GM10266 (cell line): ENCODE measurements around the gene IGFBP4.

Source experiments
- DNase-seq: peaks from one replicate; pipeline ENCODE4 v3.0.0; 2012; ENCODE audit errors: extremely low spot score
- CTCF ChIP-seq: IDR thresholded peaks from 2 replicates; pipeline ENCODE4 v1.5.1; 2012; ENCODE audit warnings: mild to moderate bottlenecking, low read depth; ENCODE audit not compliant: control insufficient read depth, insufficient read depth; ENCODE audit errors: missing control alignments

IGFBP4 gene

DNA sequence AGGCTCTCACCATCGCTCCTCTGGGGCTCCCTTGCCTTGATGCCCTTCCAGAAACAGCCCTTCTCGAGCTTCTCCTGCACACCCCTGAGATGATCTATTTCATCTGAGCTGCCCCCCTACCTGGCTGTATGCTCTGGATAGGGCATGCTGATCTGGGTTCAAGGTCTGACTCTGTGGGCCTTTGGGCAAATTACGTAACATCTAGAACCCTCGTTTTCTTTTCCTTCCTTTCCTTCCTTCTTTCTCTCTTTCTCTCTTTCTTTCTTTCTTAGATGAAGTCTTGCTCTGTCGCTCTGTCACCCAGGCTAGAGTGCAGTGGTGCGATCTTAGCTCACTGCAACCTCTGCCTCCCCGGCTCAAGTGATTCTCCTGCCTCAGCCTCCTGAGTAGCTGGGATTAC lies 37.9 kb downstream of the IGFBP4 start:
- DNase-seq = no peak
- no peak for TF ChIP-seq CTCF

DNA sequence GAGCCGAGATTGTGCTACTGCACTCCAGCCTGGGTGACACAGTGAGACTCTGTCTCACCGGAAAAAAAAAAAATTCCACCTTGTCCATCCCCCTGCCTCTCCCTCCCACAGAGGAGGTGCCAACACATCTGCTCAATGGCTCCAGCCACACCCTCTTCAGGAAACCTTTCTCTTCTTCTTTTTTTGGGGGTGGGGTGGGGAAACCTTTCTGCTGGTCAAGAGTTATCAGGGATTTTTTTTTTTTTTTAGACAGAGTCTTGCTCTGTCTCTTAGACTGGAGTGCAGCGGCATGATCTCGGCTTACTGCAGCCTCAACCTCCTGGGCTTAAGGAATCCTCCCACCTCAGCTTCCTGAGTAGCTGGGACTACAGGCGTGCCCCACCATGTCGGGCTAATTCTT lies 39.5 kb downstream of the IGFBP4 start:
- TF ChIP-seq CTCF = no peak
- DNase-seq = no peak

DNA sequence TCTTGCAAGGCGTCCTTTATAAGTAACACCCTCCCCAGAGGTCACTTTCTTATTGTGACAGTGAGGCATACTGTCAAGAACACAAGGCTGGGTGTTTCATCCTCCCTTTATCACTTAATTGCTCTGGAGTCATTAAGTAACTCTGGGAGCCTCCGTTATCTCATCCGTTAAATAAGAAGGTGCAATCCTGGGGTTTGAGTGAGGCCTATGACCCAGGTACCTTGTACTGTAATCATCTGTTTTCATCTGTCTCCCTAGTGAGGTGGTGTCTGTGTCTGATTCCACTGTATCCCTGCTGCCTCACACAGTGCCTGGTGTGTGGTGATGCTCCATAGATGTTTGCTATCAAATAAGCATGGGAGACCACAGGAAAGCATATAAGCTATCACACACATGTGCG lies 40.4 kb downstream of the IGFBP4 start:
- DNase-seq = no peak

DNA sequence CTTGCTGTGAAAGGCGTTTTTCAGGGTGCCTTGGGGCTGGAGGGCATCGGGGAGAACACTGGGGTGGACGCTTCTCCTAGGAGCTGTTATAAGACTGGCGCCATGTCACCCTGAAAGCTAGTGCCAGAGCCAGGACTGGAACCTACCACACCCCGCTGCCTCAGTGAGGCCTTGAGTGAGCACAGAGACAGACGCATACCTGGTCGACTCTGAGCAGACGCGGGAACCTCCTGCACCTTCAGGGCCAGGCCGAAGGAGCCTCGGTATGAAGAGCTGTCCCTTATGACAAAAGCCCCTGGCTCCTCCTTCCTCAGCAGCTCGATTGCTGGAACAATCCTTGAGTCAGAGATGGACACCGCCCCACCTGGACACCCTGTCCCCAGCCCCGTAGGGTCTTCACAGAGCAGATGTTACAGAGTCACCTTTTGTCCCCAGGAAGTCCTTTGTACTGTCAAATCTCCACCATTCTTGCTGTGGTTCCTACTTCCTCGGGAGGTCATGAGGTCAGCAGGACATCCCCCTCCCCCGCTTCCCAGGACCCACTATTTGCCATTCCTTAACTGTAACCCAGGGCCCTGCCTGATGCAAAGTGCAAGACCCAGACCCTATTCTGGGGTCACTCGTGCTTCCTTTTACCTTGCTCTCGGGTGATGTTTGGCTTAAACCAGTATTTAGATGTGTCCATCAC lies 41.2 kb downstream of the IGFBP4 start:
- no peak for TF ChIP-seq CTCF
- no peak for DNase-seq

More for the DNA sequence above, 40.4 kb downstream of the IGFBP4 start:
- no peak for TF ChIP-seq CTCF

DNA sequence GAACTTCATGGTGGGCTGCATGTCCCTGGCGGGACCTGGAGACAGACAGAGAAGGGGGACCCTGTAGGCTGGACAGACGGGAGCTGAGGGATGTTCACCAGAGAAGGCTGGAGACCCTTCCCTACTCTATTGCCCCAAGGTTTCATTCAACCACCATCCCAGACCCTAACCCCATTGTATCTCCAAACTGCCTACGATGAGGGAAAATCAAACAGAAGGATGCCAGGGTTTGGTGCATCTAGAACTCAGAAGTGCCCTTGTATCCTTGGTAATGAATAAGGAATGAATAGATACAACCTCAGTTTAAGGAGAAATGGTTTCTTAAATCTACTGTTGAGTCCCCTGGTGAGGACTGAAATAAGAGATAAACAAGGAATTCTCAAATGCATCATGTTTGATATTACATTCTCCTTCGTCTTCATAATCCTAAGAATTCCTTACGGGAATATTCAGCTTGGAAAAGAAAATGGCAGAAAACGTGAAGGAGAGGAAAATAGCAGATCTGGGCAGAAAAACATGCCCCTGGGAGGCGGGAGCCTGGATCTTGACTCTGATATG lies 41.8 kb downstream of the IGFBP4 start:
- no peak for TF ChIP-seq CTCF
- DNase-seq = no peak

DNA sequence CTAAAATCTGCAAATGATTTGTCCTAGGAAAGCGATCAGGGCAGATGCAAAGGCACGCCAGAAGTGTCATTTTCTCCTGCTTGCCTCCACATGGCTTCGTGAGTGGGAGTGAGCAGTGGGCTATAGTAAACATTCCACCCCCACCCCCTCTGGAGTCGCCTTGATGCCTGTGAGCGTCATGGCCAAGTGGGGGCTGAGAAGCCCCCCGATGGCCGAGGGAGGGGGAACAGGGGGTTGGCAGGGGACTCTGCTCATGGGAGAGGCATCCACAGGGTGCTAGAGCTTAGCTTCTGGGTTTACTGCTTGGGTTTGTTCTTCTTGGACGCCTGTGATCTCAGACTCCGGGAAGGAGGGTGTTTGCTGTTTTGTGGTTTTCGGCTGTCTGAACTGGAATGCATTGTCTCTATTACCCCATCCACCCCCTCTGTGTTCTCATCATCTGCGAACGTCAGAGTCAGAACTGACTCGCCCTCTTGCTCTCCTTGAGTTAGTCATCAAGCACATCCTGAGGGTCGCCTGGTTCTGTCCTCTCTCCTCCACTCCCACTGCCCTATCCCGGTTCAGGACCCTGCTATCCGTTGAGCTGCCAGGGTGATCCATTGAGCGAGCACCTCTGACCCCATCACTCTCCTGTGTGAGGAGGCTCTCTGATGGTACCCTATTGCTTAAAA lies 42.7 kb downstream of the IGFBP4 start:
- no peak for DNase-seq
- no peak for TF ChIP-seq CTCF

DNA sequence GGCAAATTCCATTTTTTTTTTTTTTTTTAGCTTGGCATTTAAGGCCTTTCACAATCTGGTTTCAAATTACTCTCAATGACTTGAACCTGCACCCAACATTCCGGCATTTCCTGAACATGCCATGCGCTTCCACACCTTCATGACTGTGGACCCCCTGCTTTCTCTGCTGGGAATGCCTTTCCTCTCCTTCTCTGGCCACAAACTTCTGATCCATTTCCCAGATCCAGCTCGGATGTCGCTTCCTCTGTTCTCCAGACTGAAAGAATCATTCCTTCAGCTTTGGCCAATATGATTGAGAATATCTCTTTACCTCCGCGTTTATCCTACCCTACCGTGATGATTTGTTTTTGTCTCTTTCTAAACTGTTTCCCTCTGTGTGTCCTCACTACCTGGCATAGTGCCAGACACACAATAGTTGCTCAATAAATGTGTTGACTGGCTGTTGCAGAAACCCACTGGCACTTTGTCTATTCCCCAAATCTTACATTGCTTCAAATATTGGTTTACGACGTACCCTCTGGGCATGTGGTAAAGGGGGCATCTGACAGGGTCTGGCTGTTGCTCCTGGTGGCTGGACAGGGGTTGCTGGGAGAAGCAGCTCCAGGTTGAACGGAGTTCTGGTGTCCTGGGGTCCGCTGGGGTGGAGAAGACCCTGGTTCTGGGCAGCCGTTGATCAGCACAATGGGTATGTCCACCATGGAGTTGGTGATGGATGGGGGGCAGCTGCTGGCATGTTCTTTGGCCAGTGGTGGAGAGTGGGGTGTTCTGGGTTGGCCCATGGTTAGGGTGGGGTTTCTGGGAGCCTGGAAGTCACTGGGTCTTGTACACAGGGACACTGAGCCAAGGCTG lies 43.5 kb downstream of the IGFBP4 start:
- TF ChIP-seq CTCF = no peak
- no peak for DNase-seq
